ENCODE measurements around the gene SYNJ1. TPM values are rescaled to one million over a fixed set of nuclear protein-coding genes. Genes with fewer than 3 reads are reported as not detected.

Gene SYNJ1
- total and polyA plus RNA-seq, 10 of the 15 experiments (the other 5 are each of a cell fraction or from before 2014, with no cell fraction given), result 1.2 to 7.0 (median 3.5) TPM

DNA sequence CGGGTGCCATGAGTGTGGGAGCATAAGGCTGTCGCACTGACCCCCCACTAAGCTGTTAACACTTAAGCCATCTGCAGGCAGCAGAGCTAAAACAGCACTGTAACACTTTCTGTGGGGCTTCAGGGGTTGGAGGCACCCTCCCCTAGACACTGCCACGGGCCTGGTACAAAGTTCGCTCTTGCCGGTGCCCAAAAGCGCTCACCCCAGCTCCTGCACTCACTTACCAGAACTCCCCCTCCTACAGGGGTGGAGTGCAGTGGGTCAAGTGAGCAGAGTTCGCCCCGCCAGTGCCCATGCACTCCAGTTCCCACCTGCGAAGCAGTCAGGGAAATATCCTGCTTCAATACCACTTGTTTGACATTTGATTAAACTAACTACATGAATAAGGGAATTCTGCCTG, 69.3 kb downstream of the SYNJ1 start:
- WGBS (ENCODE audit: insufficient coverage, insufficient replicate concordance, low lambda C conversion rate, missing lambda C conversion rate), result 95% methylated on average over 9 of the region's 9 CpGs
- H3K79me2 ChIP-seq (ENCODE audit: control insufficient read depth, insufficient read depth, low read length), result no peaks in the 10 kb centered on the region
- in situ Hi-C loops (cut with MboI) (loop anchor here (10.0 kb wide), 1 partner anchor 166 kb away; no protein-coding TSS in a partner anchor), intact Hi-C loops (cut with micrococcal nuclease; ENCODE audit: unreplicated experiment) (no loop called here)
- ChIA-PET SMC1A (ENCODE audit: uncharacterized antibody, unreplicated experiment) (no interaction called here), RAD21 (ENCODE audit: unreplicated experiment) (no interaction called here), CTCF (no interaction called here), POLR2A (no interaction called here)
- no peaks in the 10 kb centered on the region; a peak in 2 of 4 replicates for H3K36me3 ChIP-seq (ENCODE audit: control insufficient read depth in 2 of 2, insufficient read depth in 2 of 2, low read length in 1 of 2)
- no peak overlapping the region for H3K4me2 ChIP-seq (ENCODE audit: control insufficient read depth, insufficient read depth)
- TF ChIP-seq, protein P1, sequence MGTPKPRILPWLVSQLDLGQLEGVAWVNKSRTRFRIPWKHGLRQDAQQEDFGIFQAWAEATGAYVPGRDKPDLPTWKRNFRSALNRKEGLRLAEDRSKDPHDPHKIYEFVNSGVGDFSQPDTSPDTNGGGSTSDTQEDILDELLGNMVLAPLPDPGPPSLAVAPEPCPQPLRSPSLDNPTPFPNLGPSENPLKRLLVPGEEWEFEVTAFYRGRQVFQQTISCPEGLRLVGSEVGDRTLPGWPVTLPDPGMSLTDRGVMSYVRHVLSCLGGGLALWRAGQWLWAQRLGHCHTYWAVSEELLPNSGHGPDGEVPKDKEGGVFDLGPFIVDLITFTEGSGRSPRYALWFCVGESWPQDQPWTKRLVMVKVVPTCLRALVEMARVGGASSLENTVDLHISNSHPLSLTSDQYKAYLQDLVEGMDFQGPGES (IDR thresholded peaks at IDR 0.05), result no peak
- TF ChIP-seq SUZ12 (IDR thresholded peaks at IDR 0.05; ENCODE audit: unreplicated experiment) (no peak), WRNIP1 (IDR thresholded peaks at IDR 0.05; ENCODE audit: borderline replicate concordance, low read depth, low read length) (no peak), EZH2 (IDR thresholded peaks at IDR 0.05; ENCODE audit: borderline replicate concordance, control insufficient read depth, low read depth, low read length) (no peak), RELA (IDR thresholded peaks at IDR 0.05; ENCODE audit: borderline replicate concordance, partially characterized antibody) (no peak), SIN3A (IDR thresholded peaks at IDR 0.05; ENCODE audit: low read depth, low read length) (no peak), ESRRA (IDR thresholded peaks at IDR 0.05; ENCODE audit: low read length) (no peak), GABPA (IDR thresholded peaks at IDR 0.05; ENCODE audit: low read depth) (no peak), CBX5 (IDR thresholded peaks at IDR 0.05; ENCODE audit: low read depth) (no peak), NFIC (IDR thresholded peaks at IDR 0.05; ENCODE audit: low read depth, low read length) (no peak)
- TF ChIP-seq, protein P2, sequence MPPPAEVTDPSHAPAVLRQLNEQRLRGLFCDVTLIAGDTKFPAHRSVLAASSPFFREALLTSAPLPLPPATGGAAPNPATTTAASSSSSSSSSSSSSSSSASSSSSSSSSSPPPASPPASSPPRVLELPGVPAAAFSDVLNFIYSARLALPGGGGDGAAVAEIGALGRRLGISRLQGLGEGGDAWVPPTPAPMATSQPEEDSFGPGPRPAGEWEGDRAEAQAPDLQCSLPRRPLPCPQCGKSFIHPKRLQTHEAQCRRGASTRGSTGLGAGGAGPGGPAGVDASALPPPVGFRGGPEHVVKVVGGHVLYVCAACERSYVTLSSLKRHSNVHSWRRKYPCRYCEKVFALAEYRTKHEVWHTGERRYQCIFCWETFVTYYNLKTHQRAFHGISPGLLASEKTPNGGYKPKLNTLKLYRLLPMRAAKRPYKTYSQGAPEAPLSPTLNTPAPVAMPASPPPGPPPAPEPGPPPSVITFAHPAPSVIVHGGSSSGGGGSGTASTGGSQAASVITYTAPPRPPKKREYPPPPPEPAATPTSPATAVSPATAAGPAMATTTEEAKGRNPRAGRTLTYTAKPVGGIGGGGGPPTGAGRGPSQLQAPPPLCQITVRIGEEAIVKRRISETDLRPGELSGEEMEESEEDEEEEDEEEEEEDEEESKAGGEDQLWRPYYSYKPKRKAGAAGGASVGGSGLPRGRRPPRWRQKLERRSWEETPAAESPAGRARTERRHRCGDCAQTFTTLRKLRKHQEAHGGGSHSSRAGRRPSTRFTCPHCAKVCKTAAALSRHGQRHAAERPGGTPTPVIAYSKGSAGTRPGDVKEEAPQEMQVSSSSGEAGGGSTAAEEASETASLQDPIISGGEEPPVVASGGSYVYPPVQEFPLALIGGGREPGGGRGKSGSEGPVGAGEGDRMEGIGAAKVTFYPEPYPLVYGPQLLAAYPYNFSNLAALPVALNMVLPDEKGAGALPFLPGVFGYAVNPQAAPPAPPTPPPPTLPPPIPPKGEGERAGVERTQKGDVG (CRISPR knock-in tag; IDR thresholded peaks at IDR 0.05), result no peak
- TF ChIP-seq, protein P3, sequence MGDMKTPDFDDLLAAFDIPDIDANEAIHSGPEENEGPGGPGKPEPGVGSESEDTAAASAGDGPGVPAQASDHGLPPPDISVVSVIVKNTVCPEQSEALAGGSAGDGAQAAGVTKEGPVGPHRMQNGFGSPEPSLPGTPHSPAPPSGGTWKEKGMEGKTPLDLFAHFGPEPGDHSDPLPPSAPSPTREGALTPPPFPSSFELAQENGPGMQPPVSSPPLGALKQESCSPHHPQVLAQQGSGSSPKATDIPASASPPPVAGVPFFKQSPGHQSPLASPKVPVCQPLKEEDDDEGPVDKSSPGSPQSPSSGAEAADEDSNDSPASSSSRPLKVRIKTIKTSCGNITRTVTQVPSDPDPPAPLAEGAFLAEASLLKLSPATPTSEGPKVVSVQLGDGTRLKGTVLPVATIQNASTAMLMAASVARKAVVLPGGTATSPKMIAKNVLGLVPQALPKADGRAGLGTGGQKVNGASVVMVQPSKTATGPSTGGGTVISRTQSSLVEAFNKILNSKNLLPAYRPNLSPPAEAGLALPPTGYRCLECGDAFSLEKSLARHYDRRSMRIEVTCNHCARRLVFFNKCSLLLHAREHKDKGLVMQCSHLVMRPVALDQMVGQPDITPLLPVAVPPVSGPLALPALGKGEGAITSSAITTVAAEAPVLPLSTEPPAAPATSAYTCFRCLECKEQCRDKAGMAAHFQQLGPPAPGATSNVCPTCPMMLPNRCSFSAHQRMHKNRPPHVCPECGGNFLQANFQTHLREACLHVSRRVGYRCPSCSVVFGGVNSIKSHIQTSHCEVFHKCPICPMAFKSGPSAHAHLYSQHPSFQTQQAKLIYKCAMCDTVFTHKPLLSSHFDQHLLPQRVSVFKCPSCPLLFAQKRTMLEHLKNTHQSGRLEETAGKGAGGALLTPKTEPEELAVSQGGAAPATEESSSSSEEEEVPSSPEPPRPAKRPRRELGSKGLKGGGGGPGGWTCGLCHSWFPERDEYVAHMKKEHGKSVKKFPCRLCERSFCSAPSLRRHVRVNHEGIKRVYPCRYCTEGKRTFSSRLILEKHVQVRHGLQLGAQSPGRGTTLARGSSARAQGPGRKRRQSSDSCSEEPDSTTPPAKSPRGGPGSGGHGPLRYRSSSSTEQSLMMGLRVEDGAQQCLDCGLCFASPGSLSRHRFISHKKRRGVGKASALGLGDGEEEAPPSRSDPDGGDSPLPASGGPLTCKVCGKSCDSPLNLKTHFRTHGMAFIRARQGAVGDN (IDR thresholded peaks at IDR 0.05), result no peak
- peaks cover 2% of the 10 kb centered on the region; the same call in 1 of the 3 replicates for H3K9me3 ChIP-seq (replicated peaks; ENCODE audit: control insufficient read depth, insufficient read depth, low read length)
- H2AFZ ChIP-seq (ENCODE audit: control insufficient read depth, low read depth, low read length), result no peak overlapping the region
- H4K20me1 ChIP-seq (ENCODE audit: control insufficient read depth, insufficient read depth), result no peaks in the 10 kb centered on the region
- no peaks in the 10 kb centered on the region for H3K27me3 ChIP-seq (replicated peaks in 1 of 2; ENCODE audit: control insufficient read depth in 2 of 2, insufficient read depth in 2 of 2, low read length in 1 of 2)
- no peaks in the 10 kb centered on the region for H3K4me1 ChIP-seq (ENCODE audit: control insufficient read depth, insufficient read depth, low read length)
- H3K9ac ChIP-seq (ENCODE audit: control insufficient read depth, insufficient read depth, low read length), result no peak overlapping the region
- H3K27ac ChIP-seq (ENCODE audit: control insufficient read depth, insufficient read depth), result no peak overlapping the region
- no TSS peak for BruUV-seq (replicated peaks)
- DNase-seq (ENCODE audit: low read depth, low spot score), result no peak
- FAIRE-seq, result no peak
- no peak overlapping the region for H3K4me3 ChIP-seq
- ATAC-seq, result no peak
